K562 (cell line): ENCODE data around the gene ALCAM. TPM values are rescaled to one million over a fixed set of nuclear protein-coding genes. Genes with fewer than 3 reads are reported as not detected.

ENCODE experiments used
- DMBX1 ChIP-seq: fragments of 250-450 bp; sonication (Bioruptor Pico); IDR thresholded peaks from 2 replicates; pipeline ENCODE4 v1.8.0; 2022; ENCODE audit warnings: inconsistent platforms, mild to moderate bottlenecking, moderate library complexity, borderline replicate concordance
- FOSL1 ChIP-seq: fragments of 200-800 bp; sonication (Bioruptor generic); conservative IDR thresholded peaks from 2 replicates; pipeline ENCODE4 v1.6.1; 2016; ENCODE audit warnings: missing genetic modification characterization, missing compliant biosample characterization
- HOXB6 ChIP-seq: fragments of 250-450 bp; sonication (Bioruptor Pico); IDR thresholded peaks from 2 replicates; pipeline ENCODE4 v1.5.1; 2022; ENCODE audit warnings: mild to moderate bottlenecking, borderline replicate concordance
- MTA3 ChIP-seq: fragments of 450-650 bp; formaldehyde crosslinking; IDR thresholded peaks from 2 replicates; pipeline ENCODE4 v1.6.1; 2017; ENCODE audit warnings: mild to moderate bottlenecking, borderline replicate concordance
- NFATC3 ChIP-seq: fragments of 450-650 bp; IDR thresholded peaks from 2 replicates; pipeline ENCODE4 v1.6.1; 2017; ENCODE audit warnings: mild to moderate bottlenecking
- SMAD2 ChIP-seq: fragments of 150-350 bp; IDR thresholded peaks from 2 replicates; pipeline ENCODE4 v1.6.1; 2014; ENCODE audit warnings: low read depth, mild to moderate bottlenecking, low read length
- ZNF274 ChIP-seq: IDR thresholded peaks from 2 replicates; pipeline ENCODE4 v1.6.1; 2011; ENCODE audit warnings: low read depth, mild to moderate bottlenecking, low read length, moderate library complexity, borderline replicate concordance
- ZNF444 ChIP-seq: fragments of 250-450 bp; sonication (Bioruptor Pico); IDR thresholded peaks from 2 replicates; pipeline ENCODE4 v1.4.0; 2020; ENCODE audit warnings: mild to moderate bottlenecking, moderate library complexity
- polyA plus RNA-seq, 8 experiments: library from polyadenylated mRNA; depleted of rRNA in 4 of 8; stranded (reverse) in 5 of 8; unstranded in 3 of 8; fragments of >200 nt; fragmentation: Nextera tagmentation in 2 of 8; fragmentation: Illumina TruSeq in 1 of 8; extraction: Ambion mirVana in 2 of 8; extraction: Trizol in 1 of 8; gene quantifications; 2 replicates each; pipeline versions ENCODE4 v1.2.1 to v1.2.3, GENCODE V29; 2011 to 2014; ENCODE audit warnings: inconsistent platforms in 1 of 8, missing spikeins in 1 of 8
- total RNA-seq, 7 experiments: library from RNA; depleted of rRNA in 6 of 7; stranded (reverse); fragments of >200 nt in 6 of 7; fragmentation: Illumina TruSeq in 2 of 7; extraction: Trizol in 2 of 7; gene quantifications; 2 replicates each; pipeline versions ENCODE4 v1.2.1 to v1.2.3, GENCODE V29; 2011 to 2021; ENCODE audit warnings: low replicate concordance in 1 of 7
- TF ChIP-seq, protein P1 (sequence below): fragments of 250-450 bp; sonication (Bioruptor Pico); IDR thresholded peaks from 2 replicates; pipeline ENCODE4 v1.8.0; 2022; ENCODE audit warnings: moderate library complexity, mild to moderate bottlenecking, inconsistent platforms
- TF ChIP-seq, protein P2 (sequence below): sonication (generic); formaldehyde crosslinking; IDR thresholded peaks from 2 replicates; pipeline ENCODE4 v1.8.0; 2022; ENCODE audit warnings: mild to moderate bottlenecking, missing genetic modification reagents
- TF ChIP-seq, protein P3 (sequence below): fragments of 250-450 bp; sonication (Bioruptor Pico); IDR thresholded peaks from 2 replicates; pipeline ENCODE4 v1.4.0; 2020; ENCODE audit warnings: mild to moderate bottlenecking, moderate library complexity

Gene ALCAM
- total and polyA plus RNA-seq, 9 of the 15 experiments (the other 6 are each of a cell fraction or from before 2014, with no cell fraction given): 0.03 to 0.98 (median 0.14) TPM; not detected in 1

DNA sequence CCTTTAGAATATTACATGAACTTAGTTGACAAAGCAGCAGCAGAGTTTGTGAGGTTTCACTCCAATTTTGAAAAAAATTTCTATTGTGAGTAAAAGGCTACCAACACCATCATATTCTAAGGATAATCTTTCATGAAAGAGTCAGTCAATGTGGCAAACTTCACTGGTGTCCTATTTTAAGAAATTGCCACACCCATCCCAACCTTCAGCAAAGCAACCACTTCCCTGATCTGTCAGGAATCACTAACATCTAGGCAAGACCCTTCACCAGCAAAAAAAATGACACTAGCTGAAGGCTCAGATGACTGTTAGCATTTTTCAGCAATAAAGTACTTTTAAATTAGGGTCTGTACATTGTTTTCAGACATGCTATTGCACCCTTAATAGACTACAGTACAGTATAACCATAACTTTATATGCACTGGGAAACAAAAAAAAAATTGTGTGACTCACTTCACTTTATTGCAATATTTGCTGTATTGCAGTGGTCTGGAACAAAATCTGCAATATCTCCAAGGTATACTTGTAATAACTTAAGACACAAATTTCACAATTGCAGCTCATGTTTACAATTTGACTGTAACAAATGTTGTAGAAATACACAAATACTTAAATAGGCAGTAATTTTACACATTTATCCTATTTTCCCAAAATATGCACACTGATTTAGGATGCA lies 38.9 kb upstream of the ALCAM start (continued):
- TF ChIP-seq, protein P1, sequence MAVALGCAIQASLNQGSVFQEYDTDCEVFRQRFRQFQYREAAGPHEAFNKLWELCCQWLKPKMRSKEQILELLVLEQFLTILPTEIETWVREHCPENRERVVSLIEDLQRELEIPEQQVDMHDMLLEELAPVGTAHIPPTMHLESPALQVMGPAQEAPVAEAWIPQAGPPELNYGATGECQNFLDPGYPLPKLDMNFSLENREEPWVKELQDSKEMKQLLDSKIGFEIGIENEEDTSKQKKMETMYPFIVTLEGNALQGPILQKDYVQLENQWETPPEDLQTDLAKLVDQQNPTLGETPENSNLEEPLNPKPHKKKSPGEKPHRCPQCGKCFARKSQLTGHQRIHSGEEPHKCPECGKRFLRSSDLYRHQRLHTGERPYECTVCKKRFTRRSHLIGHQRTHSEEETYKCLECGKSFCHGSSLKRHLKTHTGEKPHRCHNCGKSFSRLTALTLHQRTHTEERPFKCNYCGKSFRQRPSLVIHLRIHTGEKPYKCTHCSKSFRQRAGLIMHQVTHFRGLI: no peak
- no peak for TF ChIP-seq ZNF444
- TF ChIP-seq, protein P2, sequence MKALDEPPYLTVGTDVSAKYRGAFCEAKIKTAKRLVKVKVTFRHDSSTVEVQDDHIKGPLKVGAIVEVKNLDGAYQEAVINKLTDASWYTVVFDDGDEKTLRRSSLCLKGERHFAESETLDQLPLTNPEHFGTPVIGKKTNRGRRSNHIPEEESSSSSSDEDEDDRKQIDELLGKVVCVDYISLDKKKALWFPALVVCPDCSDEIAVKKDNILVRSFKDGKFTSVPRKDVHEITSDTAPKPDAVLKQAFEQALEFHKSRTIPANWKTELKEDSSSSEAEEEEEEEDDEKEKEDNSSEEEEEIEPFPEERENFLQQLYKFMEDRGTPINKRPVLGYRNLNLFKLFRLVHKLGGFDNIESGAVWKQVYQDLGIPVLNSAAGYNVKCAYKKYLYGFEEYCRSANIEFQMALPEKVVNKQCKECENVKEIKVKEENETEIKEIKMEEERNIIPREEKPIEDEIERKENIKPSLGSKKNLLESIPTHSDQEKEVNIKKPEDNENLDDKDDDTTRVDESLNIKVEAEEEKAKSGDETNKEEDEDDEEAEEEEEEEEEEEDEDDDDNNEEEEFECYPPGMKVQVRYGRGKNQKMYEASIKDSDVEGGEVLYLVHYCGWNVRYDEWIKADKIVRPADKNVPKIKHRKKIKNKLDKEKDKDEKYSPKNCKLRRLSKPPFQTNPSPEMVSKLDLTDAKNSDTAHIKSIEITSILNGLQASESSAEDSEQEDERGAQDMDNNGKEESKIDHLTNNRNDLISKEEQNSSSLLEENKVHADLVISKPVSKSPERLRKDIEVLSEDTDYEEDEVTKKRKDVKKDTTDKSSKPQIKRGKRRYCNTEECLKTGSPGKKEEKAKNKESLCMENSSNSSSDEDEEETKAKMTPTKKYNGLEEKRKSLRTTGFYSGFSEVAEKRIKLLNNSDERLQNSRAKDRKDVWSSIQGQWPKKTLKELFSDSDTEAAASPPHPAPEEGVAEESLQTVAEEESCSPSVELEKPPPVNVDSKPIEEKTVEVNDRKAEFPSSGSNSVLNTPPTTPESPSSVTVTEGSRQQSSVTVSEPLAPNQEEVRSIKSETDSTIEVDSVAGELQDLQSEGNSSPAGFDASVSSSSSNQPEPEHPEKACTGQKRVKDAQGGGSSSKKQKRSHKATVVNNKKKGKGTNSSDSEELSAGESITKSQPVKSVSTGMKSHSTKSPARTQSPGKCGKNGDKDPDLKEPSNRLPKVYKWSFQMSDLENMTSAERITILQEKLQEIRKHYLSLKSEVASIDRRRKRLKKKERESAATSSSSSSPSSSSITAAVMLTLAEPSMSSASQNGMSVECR (CRISPR knock-in tag): no peak
- TF ChIP-seq ZNF274: no peak
- no peak for TF ChIP-seq HOXB6
- TF ChIP-seq, protein P3, sequence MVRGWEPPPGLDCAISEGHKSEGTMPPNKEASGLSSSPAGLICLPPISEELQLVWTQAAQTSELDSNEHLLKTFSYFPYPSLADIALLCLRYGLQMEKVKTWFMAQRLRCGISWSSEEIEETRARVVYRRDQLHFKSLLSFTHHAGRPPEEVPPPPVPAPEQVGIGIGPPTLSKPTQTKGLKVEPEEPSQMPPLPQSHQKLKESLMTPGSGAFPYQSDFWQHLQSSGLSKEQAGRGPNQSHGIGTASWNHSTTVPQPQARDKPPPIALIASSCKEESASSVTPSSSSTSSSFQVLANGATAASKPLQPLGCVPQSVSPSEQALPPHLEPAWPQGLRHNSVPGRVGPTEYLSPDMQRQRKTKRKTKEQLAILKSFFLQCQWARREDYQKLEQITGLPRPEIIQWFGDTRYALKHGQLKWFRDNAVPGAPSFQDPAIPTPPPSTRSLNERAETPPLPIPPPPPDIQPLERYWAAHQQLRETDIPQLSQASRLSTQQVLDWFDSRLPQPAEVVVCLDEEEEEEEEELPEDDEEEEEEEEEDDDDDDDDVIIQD (CRISPR knock-in tag): no peak
- TF ChIP-seq DMBX1 (CRISPR knock-in tag): no peak
- no peak for TF ChIP-seq NFATC3
- no peak for TF ChIP-seq MTA3
- TF ChIP-seq SMAD2: no peak
- no peak for TF ChIP-seq FOSL1
